Glomerular endothelial cell (primary cell): ENCODE results near the gene MPC1L. TPM values are rescaled to one million over a fixed set of nuclear protein-coding genes. Genes with fewer than 3 reads are reported as not detected.
"Not testable (repeated sequence)": the region's sequence is repeated elsewhere in the genome, so short reads cannot be mapped to it uniquely, and the experiment has no call there.

Experiments used
- DNase-seq: peaks from one replicate; pipeline ENCODE4 v3.0.0-alpha.2; 2011; ENCODE audit warnings: low read depth, low spot score; ENCODE audit errors: extremely low read depth
- total RNA-seq: library from RNA; depleted of rRNA; stranded (reverse); fragments of >200 nt; gene quantifications from 2 replicates; pipeline ENCODE4 v1.2.3, GENCODE V29; 2015

Gene MPC1L
- total RNA-seq, result not detected in 2 replicates

DNA sequence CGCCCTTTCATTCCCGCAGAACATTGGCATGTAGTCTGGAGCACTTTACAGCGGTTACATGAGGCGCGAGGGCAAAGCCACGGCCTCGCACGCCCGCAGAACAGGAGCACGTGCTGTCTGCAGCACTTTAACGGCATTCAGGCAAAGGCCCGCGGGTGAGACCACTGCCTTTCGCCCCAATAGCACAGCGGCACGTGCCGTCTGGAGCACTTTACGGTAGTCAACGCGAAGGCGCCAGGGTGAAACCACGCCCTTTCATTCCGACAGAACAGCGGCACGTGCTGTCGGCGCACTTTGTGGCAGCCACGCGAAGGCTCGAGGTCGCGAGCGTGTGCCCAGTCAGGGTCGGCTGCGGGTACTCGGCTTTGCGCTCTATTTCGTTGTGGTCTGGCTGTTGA is at the start of gene MPC1L:
Gene MPC1L (plus strand): TSS at position 290 of the 398 bp plus-strand sequence. CDS start 138 bp downstream, outside the sequence.
- no peak for DNase-seq

DNA sequence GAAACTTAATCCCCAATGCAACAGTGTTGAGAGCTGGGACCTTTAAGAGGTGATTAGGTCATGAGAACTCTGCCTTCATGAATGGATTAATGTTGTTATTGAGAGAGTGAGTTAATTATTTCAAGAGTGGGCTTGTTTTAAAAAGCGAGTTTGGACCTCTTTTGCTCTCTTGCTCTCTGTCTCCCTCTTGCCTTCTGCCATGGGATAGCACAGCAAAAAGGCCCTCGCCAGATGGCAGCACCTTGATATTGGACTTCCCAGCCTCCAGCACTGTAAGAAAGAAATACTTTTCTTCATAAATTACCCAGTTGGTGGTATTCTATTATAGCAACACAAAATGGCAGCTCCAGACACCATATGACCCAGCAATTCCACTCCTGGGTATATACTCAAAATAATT is 49.5 kb upstream of the MPC1L start:
- no peak for DNase-seq

- DNase-seq, result not testable (repeated sequence)
These were observed 47.8 kb upstream of the MPC1L start for GRCh38 chrX:40575411-40575810.

- DNase-seq, result no peak
These were observed 46.9 kb upstream of the MPC1L start for GRCh38 chrX:40576291-40576690.

DNA sequence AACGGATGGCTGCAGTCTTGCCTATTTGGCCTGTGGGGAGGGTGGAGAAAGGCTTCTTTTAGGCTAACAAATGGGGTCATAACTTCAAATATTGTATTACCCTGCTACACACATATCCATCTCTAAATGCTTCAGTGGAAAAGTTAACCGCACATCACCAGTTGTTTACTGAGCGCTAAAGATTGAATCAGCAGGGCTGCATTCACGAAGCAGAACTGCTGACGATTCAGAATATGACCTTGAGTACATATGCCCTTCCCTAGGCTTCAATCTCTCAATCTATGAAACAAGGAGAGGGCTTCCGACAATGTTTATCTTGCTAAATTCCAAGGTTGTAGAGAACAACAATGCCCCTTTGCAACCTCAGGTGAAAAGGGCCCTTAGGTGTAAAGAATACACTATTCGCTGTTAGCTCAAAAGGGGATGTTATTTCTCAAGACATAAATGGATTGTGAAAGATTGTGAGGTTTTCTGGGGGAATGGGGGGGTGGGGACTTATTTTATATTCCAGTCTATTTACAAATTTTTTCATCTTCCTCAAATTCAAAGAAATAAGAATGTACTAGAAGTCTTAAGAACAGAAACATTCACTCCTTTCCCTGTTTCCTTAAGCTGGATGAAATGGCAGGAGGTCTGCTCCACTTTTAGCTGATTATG is 45.1 kb upstream of the MPC1L start:
- no peak for DNase-seq

- no peak for DNase-seq
These were observed 44.1 kb upstream of the MPC1L start for GRCh38 chrX:40579141-40579540.

- DNase-seq, result no peak
These were observed 43.2 kb upstream of the MPC1L start for GRCh38 chrX:40579900-40580536.

- DNase-seq, result peak; percentile 58
These were observed 42.5 kb upstream of the MPC1L start, which contains the start of gene ATP6AP2 for GRCh38 chrX:40580537-40581335. TSS of gene ATP6AP2 (plus strand) at chrX:40580970. CDS start at chrX:40581066, 96 bp downstream.

DNA sequence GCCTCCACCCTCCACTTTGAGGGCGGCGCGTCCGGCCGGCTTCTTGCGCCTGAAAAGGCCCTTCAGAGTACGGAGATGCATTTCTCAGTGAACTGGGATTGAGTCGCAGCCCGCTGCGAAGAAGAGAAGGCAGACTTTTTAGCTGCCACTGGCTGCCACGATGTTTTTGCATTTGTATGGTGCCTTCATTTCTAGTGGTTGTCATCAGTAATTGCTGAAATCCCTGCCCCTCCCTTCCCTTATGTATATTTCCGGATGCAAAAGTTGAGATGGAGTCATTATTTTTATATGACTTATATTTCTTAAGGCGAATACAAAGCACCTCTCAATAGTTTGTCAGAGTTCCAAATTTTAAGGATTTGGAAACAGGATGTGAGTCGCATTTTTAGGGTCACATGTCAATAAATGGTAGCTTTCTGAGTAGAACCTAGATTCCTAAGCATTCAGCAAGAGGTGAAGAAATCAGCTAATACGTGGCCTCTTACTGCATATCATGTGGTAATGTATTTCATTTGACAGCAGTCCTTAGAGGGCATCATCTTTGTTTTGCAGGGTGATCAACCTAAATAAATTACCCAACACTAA is 41.8 kb upstream of the MPC1L start:
- DNase-seq, result no peak

DNA sequence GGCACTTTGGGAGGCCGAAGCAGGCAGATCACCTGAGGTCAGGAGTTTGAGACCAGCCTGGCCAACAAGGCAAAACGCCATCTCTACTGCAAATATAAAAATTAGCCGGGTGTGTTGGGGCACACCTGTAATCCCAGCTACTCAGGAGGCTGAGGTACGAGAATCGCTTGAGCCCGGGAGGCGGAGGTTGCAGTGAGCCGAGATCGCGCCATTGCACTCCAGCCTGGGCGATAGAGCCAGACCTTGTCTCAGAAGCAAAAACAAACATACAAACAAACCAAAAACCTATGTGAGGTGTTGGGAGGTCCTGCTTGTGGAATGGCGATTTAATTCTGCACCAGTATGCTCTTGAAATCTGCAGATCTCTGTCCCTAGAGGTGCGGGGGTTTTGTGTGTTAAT is 41.0 kb upstream of the MPC1L start:
- DNase-seq, result not testable (repeated sequence)

- no peak for DNase-seq
These were observed 40.4 kb upstream of the MPC1L start for GRCh38 chrX:40582811-40583210.

DNA sequence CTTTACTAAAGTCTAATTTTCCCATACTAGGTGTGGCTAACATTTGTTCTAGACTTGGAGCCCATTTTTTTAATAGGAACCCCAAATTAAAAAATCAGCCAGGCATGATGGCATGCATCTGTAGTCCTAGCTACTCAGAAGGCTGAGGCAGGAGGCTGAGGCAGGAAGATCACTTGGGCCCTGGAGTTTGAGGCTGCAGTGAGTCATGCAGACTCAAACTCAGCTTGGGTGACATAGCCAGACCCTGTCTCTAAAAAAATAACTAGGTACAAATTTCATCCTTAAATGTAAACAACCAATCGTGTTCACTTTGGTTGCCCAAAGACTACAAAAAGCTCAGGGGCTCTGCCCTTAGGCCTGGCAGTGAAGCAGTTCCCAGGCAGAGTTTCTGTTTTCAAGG is 35.6 kb upstream of the MPC1L start:
- DNase-seq, result not testable (repeated sequence)

- DNase-seq, result not testable (repeated sequence)
These were observed 33.5 kb upstream of the MPC1L start for GRCh38 chrX:40589616-40590321.

DNA sequence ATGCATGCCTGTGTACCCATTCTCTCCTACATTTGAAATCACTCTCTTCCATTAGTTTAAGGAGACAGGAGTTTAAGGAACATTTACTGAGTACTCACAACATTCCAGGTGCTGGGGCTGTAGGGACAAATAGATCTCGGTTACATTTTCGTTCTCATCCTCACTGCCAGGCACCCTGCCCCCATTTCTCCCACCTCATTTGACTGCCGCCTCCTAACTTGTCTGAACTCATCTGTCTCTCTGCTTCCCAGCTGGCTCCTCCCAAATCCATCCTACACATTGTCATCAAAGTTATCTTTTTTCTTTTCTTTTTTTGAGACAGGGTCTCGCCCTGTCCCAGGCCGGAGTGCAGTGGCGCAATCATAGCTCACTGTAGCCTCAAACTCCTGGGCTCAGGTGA is 19.8 kb upstream of the MPC1L start:
- DNase-seq, result no peak

DNA sequence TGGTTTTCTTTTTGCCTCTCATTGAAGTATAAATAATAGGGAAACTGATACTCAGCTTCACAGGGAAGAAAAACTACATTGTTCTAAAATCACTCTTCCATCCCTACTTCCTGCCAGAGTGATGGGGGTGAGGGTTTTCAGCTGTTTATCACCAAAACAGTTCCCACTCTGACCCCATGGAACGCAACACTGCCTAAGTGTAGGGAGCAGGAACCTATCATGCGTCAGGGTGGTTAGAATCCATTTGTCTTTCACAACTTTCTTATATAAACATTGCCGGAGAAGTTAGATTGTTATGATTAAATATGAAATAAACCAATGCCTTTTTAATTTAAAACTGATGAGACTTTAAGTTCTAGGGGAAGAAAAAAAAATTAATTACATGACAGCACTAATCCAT is 15.8 kb upstream of the MPC1L start:
- no peak for DNase-seq

- no peak for DNase-seq
These were observed 10.7 kb upstream of the MPC1L start for GRCh38 chrX:40612511-40612910.

GRCh38 chrX:40615976-40616375 is 7.3 kb upstream of the MPC1L start:
- DNase-seq, result no peak

DNA sequence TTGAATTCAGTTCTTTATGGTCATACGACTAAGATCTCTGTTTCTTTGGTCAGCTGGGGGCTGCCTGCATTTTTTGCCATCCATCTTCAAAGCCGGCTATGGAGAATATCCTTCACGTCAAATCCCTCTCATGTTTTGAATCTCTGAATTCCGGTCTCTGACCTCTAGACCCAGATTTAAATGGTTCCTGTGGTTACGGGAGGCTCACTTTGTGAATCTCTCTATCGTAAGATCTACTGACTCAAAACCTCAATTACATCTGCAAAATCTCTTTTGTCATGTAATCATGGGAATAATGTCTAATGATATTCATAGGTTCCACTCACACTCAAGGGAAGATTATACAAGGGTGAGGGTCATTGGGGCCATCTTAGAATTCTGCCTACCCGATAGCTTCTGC is 5.7 kb upstream of the MPC1L start:
- DNase-seq, result no peak

- no peak for DNase-seq
These were observed 619 bp upstream of the MPC1L start for GRCh38 chrX:40622479-40623138.

GRCh38 chrX:40623665-40624064 is 437 bp downstream of the MPC1L start:
- no peak for DNase-seq
